C4-2B (cell line): ENCODE results near the gene ATRNL1.

Source experiments
- ZFX ChIP-seq: fragments of 450-650 bp; IDR thresholded peaks from 2 replicates; pipeline ENCODE4 v1.6.1; 2017
- TF ChIP-seq, protein P1 (sequence below): fragments of 450-650 bp; conservative IDR thresholded peaks from 2 replicates; pipeline ENCODE4 v1.5.1; 2017; ENCODE audit warnings: mild to moderate bottlenecking

- TF ChIP-seq, protein P1, sequence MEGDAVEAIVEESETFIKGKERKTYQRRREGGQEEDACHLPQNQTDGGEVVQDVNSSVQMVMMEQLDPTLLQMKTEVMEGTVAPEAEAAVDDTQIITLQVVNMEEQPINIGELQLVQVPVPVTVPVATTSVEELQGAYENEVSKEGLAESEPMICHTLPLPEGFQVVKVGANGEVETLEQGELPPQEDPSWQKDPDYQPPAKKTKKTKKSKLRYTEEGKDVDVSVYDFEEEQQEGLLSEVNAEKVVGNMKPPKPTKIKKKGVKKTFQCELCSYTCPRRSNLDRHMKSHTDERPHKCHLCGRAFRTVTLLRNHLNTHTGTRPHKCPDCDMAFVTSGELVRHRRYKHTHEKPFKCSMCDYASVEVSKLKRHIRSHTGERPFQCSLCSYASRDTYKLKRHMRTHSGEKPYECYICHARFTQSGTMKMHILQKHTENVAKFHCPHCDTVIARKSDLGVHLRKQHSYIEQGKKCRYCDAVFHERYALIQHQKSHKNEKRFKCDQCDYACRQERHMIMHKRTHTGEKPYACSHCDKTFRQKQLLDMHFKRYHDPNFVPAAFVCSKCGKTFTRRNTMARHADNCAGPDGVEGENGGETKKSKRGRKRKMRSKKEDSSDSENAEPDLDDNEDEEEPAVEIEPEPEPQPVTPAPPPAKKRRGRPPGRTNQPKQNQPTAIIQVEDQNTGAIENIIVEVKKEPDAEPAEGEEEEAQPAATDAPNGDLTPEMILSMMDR: no peak
- TF ChIP-seq ZFX: no peak
Measured at GRCh38 chr10:115909962-115910731, 817.0 kb downstream of the ATRNL1 start.
